Spleen (tissue), 11 donors: ENCODE data around the gene SEC31B. TPM values are rescaled to one million over a fixed set of nuclear protein-coding genes. Genes with fewer than 3 reads are reported as not detected.

Experiments used
- DNase-seq: peaks from one replicate; pipeline ENCODE4 v3.0.0-alpha.2; 2020
- H3K27ac ChIP-seq, 8 donors: fragments of 200-600 bp; sonication (generic) in 7 of 8; 1 replicate in 4 of 8; 2 replicates in 4 of 8; pipeline versions ENCODE4 v1.5.0 to v1.8.0; 2016 to 2021; ENCODE audit warnings: inconsistent platforms in 4 of 8, mild to moderate bottlenecking in 4 of 8, moderate library complexity in 1 of 8
- H3K27me3 ChIP-seq, 7 donors: fragments of 200-600 bp; sonication (generic) in 6 of 7; replicated peaks in 1 of 7; 1 replicate in 4 of 7; 2 replicates in 3 of 7; pipeline versions ENCODE4 v1.5.0 to v1.8.0; 2016 to 2021; ENCODE audit warnings: inconsistent platforms in 3 of 7, mild to moderate bottlenecking in 1 of 7
- H3K36me3 ChIP-seq, 6 donors: fragments of 200-600 bp; sonication (generic) in 5 of 6; 1 replicate in 4 of 6; 2 replicates in 2 of 6; pipeline versions ENCODE4 v1.5.0 to v1.8.0; 2016 to 2021; ENCODE audit warnings: inconsistent platforms in 2 of 6
- H3K4me1 ChIP-seq, 6 donors: fragments of 200-600 bp; sonication (generic) in 5 of 6; 1 replicate in 3 of 6; 2 replicates in 3 of 6; pipeline versions ENCODE4 v1.5.0 to v1.8.0; 2016 to 2021; ENCODE audit warnings: inconsistent platforms in 3 of 6
- H3K4me3 ChIP-seq, 8 donors: fragments of 200-600 bp; sonication (generic) in 7 of 8; 1 replicate in 4 of 8; 2 replicates in 4 of 8; pipeline versions ENCODE4 v1.5.0 to v1.8.0; 2016 to 2021; ENCODE audit warnings: inconsistent platforms in 4 of 8, mild to moderate bottlenecking in 4 of 8, moderate library complexity in 2 of 8
- H3K9me3 ChIP-seq, 8 donors: fragments of 200-600 bp; sonication (generic) in 7 of 8; 1 replicate in 4 of 8; 2 replicates in 4 of 8; pipeline versions ENCODE4 v1.5.0 to v1.8.0; 2016 to 2021; ENCODE audit warnings: inconsistent platforms in 4 of 8
- POLR2A ChIP-seq, 3 donors: fragments of 450-650 bp; IDR thresholded peaks; one replicate each; pipeline ENCODE4 v1.5.1; 2017; ENCODE audit warnings: antibody characterized with exemption in 3 of 3, mild to moderate bottlenecking in 1 of 3
- POLR2AphosphoS5 ChIP-seq, 3 donors: sonication (generic); formaldehyde crosslinking; IDR thresholded peaks; one replicate each; pipeline ENCODE4 v1.5.1; 2017; ENCODE audit warnings: antibody characterized with exemption in 3 of 3
- WGBS, 5 donors: extraction: QIAGEN DNeasy Blood & Tissue Kit in 3 of 5; methylation state at CpG; one replicate each; pipeline versions ENCODE4 v1.1.5 to v1.1.7; 2013 to 2018; 5-methylcytosine and 5-hydroxymethylcytosine counted together
- intact Hi-C: fragments of 100-400 bp; cut with DNase I; formaldehyde crosslinking; loops from one replicate; pipeline ENCODE4 v1.15.0; 2023; ENCODE audit warnings: low total_unique reads
- polyA plus RNA-seq, 3 donors: library from polyadenylated mRNA; stranded (reverse); fragments of 200-250 nt; gene quantifications; one replicate each; pipeline ENCODE4 v1.2.1, GENCODE V29; 2013
- total RNA-seq, 7 donors: library from RNA; depleted of rRNA in 3 of 7; stranded (reverse); fragments of >200 nt in 3 of 7; fragmentation: NEBNext Ultra II Directional in 4 of 7; extraction: Animal tissue kit (Norgen Biotek cat#: 25700) in 4 of 7; gene quantifications; one replicate each; pipeline versions ENCODE4 v1.1.0 to v1.2.1, GENCODE V29; 2016 to 2021
- TF ChIP-seq, protein P1 (sequence below), 11 experiments: fragments of 200-600 bp in 7 of 11; fragments of 450-650 bp in 4 of 11; sonication (generic) in 4 of 11; IDR thresholded peaks in 8 of 11; conservative IDR thresholded peaks in 3 of 11; 1 replicate in 7 of 11; 2 replicates in 4 of 11; pipeline versions ENCODE4 v1.4.0 to v1.8.0; 2016 to 2021; ENCODE audit warnings: antibody characterized with exemption in 11 of 11, inconsistent platforms in 4 of 11, mild to moderate bottlenecking in 1 of 11
- donor health status: healthy with polysubstance abuse.
- donor health status: DM: no; HTN: no; CAD: no; lungs with moderate emphysema.
- donor health status: DM: no; HTN: no; CAD: no.
- donor health status: Bipolar disorder and iron deficiency.
- donor health status: healthy.
- donor health status: DM: no; HTN: no; CAD: no.
- donor health status: DM: yes; HTN: yes; CAD: no.

SEC31B gene
- total and polyA plus RNA-seq, 10 donors: 12.0 to 30.7 (median 20.2) TPM

DNA sequence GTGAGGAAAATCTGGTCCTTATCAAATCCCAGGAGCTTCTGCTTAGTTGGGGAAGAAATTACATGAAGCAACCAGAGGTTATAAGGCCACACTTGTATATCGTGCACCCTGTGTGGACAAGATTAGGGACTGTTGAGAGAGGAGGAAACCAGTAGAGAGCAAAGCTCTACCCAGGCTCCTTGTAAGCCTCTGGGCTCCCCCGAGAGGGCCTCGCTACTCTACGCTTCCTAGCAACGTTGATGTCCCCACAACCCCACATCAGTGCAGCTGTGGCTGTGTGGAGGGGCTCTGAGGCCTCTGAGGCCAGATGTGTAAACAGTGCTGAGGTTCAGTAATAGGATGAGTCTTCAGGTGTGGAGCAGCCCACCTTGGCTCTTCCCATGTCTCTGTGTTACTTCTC lies 32.1 kb upstream of the SEC31B start:
- Histone ChIP-seq H3K36me3 (peaks cover 0 to 96% (median 41%) of the 10 kb centered on the region in 6 donors), H3K27me3 (no peaks in the 10 kb centered on the region), H3K9me3 (no peaks in the 10 kb centered on the region), H3K4me3 (no peak overlapping the region), H3K4me1 (peaks cover 0 to 9% (median 0%) of the 10 kb centered on the region in 6 donors), H3K27ac (no peak overlapping the region)
- no peak for DNase-seq
- TF ChIP-seq, protein P1, sequence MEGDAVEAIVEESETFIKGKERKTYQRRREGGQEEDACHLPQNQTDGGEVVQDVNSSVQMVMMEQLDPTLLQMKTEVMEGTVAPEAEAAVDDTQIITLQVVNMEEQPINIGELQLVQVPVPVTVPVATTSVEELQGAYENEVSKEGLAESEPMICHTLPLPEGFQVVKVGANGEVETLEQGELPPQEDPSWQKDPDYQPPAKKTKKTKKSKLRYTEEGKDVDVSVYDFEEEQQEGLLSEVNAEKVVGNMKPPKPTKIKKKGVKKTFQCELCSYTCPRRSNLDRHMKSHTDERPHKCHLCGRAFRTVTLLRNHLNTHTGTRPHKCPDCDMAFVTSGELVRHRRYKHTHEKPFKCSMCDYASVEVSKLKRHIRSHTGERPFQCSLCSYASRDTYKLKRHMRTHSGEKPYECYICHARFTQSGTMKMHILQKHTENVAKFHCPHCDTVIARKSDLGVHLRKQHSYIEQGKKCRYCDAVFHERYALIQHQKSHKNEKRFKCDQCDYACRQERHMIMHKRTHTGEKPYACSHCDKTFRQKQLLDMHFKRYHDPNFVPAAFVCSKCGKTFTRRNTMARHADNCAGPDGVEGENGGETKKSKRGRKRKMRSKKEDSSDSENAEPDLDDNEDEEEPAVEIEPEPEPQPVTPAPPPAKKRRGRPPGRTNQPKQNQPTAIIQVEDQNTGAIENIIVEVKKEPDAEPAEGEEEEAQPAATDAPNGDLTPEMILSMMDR (IDR thresholded peaks at IDR 0.05 in 8 of 11, conservative IDR thresholded peaks at IDR 0.05 in 3 of 11): no peak
- TF ChIP-seq POLR2A (IDR thresholded peaks at IDR 0.05) (no peak), POLR2AphosphoS5 (IDR thresholded peaks at IDR 0.05) (no peak)
- WGBS, 5 donors: 74 to 82% (median 80%) methylated on average over 5 of the region's 5 CpGs
- intact Hi-C loops: no loop called here

DNA sequence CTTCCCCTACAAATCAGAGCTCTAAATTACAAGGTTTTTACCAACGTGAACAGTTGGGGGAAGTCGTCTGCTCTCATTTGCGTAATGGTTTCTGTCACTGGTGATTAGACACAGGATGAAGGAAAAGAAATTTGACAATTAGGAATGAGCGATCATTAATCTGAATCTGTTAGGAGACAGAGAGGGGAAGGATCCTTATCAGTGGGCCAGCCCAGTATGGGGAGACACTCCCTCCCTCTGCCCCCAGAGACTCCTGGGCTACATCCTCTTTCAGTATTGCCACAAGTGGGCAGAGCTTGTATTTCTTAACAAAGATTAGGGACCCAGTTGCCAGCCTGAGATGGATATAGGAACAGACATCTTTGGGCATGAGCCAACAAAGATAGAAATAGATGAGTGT lies 31.5 kb upstream of the SEC31B start:
- TF ChIP-seq, protein P1 (IDR thresholded peaks at IDR 0.05 in 8 of 11, conservative IDR thresholded peaks at IDR 0.05 in 3 of 11): no peak
- no peak for TF ChIP-seq POLR2A (IDR thresholded peaks at IDR 0.05)
- no peak for TF ChIP-seq POLR2AphosphoS5 (IDR thresholded peaks at IDR 0.05)
- Histone ChIP-seq H3K9me3 (no peaks in the 10 kb centered on the region), H3K4me3 (no peak overlapping the region), H3K36me3 (peaks cover 0 to 96% (median 47%) of the 10 kb centered on the region in 6 donors), H3K4me1 (peaks cover 0 to 9% (median 0%) of the 10 kb centered on the region in 6 donors), H3K27ac (no peak overlapping the region), H3K27me3 (no peaks in the 10 kb centered on the region)
- intact Hi-C loops: no loop called here
- WGBS, 5 donors: 48 to 79% (median 64%) methylated on average over 4 of the region's 4 CpGs
- DNase-seq: no peak

DNA sequence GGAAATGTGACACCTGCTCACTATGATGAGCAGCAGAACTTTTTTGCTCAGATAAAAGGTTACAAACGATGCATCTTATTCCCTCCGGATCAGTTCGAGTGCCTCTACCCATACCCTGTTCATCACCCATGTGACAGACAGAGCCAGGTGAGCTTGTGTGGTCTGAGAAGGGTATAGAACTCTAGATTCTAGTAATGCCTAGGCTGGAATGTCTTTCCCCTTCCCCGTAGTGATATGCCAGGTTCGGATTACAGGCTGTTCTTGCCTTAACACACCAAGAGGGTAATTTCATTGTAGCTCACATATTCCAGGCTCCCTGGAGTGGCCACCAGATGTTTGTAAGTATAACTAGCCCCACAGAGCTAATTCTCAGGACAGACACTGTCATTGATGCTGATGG lies 25.3 kb upstream of the SEC31B start:
- DNase-seq: no peak
- H3K9me3 ChIP-seq: no peaks in the 10 kb centered on the region
- H3K4me3 ChIP-seq: no peak overlapping the region
- no peaks in the 10 kb centered on the region for H3K4me1 ChIP-seq
- H3K36me3 ChIP-seq: peaks cover 0 to 100% (median 94%) of the 10 kb centered on the region in 6 donors
- WGBS, 5 donors: 91 to 97% (median 93%) methylated on average over 5 of the region's 5 CpGs
- intact Hi-C loops: no loop called here
- no peak overlapping the region for H3K27ac ChIP-seq
- no peaks in the 10 kb centered on the region for H3K27me3 ChIP-seq
- TF ChIP-seq POLR2A (IDR thresholded peaks at IDR 0.05) (no peak), POLR2AphosphoS5 (IDR thresholded peaks at IDR 0.05) (no peak)
- TF ChIP-seq, protein P1 (IDR thresholded peaks at IDR 0.05 in 8 of 11, conservative IDR thresholded peaks at IDR 0.05 in 3 of 11): no peak

DNA sequence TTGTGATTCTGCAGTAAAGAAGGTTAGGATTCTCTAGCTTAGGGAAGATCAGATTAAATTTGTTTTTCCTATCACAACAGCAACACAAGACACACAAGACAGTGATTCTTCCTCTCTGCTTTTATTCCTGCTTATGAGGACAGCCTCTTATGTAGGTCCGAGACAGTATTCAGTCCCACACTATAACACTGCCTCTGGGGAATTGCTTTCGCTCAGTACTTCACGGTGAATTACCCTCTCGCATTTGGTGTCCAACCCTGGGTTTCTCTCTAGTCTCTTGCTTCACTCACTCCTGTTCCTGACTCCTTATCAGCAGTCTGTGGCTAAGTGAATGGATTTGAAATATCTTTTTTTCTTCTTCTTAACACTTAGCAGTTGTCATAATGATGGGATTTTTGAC lies 17.8 kb upstream of the SEC31B start:
- TF ChIP-seq POLR2AphosphoS5 (IDR thresholded peaks at IDR 0.05): no peak
- TF ChIP-seq POLR2A (IDR thresholded peaks at IDR 0.05): no peak
- TF ChIP-seq, protein P1 (IDR thresholded peaks at IDR 0.05 in 8 of 11, conservative IDR thresholded peaks at IDR 0.05 in 3 of 11): no peak
- Histone ChIP-seq H3K27me3 (no peaks in the 10 kb centered on the region), H3K4me3 (no peak overlapping the region), H3K9me3 (no peaks in the 10 kb centered on the region), H3K36me3 (peaks cover 0 to 56% (median 43%) of the 10 kb centered on the region in 6 donors), H3K4me1 (peaks cover 12 to 51% (median 36%) of the 10 kb centered on the region in 6 donors), H3K27ac (no peak overlapping the region)
- WGBS, 5 donors: 90 to 98% (median 93%) methylated on average over 4 of the region's 4 CpGs
- no peak for DNase-seq
- intact Hi-C loops: no loop called here
